ENCODE measurements around the gene FAM149B1. TPM values are rescaled to one million over a fixed set of nuclear protein-coding genes. Genes with fewer than 3 reads are reported as not detected.

FAM149B1 gene
- total RNA-seq, 1 donor from 2014 or later, result 11.4 TPM

GRCh38 chr10:73246646-73247508, 79.0 kb downstream of the FAM149B1 start, which contains the start of gene DNAJC9:
Gene DNAJC9 (minus strand): TSS chr10:73247255. CDS start chr10:73247189, 66 bp downstream.
- TF ChIP-seq, protein P1, sequence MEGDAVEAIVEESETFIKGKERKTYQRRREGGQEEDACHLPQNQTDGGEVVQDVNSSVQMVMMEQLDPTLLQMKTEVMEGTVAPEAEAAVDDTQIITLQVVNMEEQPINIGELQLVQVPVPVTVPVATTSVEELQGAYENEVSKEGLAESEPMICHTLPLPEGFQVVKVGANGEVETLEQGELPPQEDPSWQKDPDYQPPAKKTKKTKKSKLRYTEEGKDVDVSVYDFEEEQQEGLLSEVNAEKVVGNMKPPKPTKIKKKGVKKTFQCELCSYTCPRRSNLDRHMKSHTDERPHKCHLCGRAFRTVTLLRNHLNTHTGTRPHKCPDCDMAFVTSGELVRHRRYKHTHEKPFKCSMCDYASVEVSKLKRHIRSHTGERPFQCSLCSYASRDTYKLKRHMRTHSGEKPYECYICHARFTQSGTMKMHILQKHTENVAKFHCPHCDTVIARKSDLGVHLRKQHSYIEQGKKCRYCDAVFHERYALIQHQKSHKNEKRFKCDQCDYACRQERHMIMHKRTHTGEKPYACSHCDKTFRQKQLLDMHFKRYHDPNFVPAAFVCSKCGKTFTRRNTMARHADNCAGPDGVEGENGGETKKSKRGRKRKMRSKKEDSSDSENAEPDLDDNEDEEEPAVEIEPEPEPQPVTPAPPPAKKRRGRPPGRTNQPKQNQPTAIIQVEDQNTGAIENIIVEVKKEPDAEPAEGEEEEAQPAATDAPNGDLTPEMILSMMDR (IDR thresholded peaks at IDR 0.05; ENCODE audit: insufficient read depth, low read length, poor library complexity, severe bottlenecking), result peak; percentile 9
- Histone ChIP-seq H3K36me3 (ENCODE audit: control insufficient read depth, insufficient read depth, low read length) (no peaks in the 10 kb centered on the region), H3K4me3 (ENCODE audit: low read depth, low read length) (peak within 1 kb of the TSS; percentile 94), H3K27me3 (ENCODE audit: control insufficient read depth, insufficient read depth, low read length) (no peaks in the 10 kb centered on the region)
- DNase-seq (ENCODE audit: low read depth), result peak; percentile 68

GRCh38 chr10:73247509-73248258, 79.8 kb downstream of the FAM149B1 start:
- Histone ChIP-seq H3K27me3 (ENCODE audit: control insufficient read depth, insufficient read depth, low read length) (no peaks in the 10 kb centered on the region), H3K36me3 (ENCODE audit: control insufficient read depth, insufficient read depth, low read length) (no peaks in the 10 kb centered on the region), H3K4me3 (ENCODE audit: low read depth, low read length) (peak overlapping the region; percentile 94)
- no peak for DNase-seq (ENCODE audit: low read depth)
- TF ChIP-seq, protein P1 (IDR thresholded peaks at IDR 0.05; ENCODE audit: insufficient read depth, low read length, poor library complexity, severe bottlenecking), result no peak

DNA sequence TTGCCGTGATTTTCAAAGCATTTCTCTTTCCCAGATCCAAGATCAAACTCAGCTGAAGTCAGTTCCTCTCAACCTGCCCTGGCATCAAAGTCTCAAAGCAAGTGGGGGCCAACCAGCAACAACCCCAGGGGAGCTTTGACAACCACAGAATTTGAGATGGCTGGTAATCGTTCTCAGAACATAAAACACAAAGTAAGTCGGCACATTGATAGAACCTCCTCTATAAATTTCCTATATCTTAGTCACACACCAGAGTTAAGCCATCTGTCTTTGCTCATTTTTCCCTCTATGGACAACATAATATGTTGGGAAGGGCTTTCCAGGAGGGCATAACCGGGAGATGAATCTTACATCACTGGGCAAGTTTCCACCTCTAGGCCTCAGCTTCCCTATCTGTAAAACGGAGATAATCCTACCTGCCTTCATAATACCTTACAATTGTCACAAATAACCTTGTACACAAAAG, 80.4 kb downstream of the FAM149B1 start:
- H3K4me3 ChIP-seq (ENCODE audit: low read depth, low read length), result no peak overlapping the region
- H3K36me3 ChIP-seq (ENCODE audit: control insufficient read depth, insufficient read depth, low read length), result no peaks in the 10 kb centered on the region
- TF ChIP-seq, protein P1 (IDR thresholded peaks at IDR 0.05; ENCODE audit: insufficient read depth, low read length, poor library complexity, severe bottlenecking), result no peak
- no peak for DNase-seq (ENCODE audit: low read depth)
- H3K27me3 ChIP-seq (ENCODE audit: control insufficient read depth, insufficient read depth, low read length), result no peaks in the 10 kb centered on the region

DNA sequence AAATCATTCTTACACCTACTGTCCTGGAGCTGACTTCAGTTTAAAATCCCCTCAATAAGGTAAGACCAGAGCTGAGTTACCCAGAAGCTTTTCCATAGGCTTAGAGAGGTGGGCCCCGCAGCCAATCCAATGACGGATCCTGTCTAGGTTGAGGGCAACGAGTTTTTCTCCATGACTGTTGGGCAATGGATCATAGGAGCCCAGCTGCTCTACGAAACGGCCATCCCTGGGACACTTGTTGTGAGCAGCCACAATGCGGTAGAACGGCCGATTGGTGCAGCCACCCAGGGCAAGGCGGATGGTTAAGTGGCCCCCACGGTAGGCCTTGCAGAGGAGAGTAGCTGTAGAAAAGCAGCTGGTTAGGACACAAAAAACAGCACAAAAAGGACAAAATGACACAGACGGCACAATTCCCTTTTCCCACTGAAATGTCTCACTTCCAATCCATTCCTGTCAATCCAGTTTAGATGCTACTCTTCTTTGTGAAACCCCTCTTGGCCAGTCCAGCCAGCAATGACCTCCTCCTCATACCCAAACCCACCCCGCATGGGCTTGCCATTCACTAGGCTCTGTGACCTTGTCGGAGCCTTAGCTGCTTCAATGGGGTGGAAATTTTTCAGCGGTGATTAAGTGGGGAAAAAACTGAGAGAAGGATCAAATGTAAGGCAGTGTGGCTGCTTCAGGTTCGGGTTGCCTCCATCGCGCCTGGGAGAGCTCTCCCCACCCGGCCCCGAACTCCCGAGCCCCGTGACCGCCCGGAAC, 83.9 kb downstream of the FAM149B1 start:
- DNase-seq (ENCODE audit: low read depth), result no peak
- no peaks in the 10 kb centered on the region for H3K27me3 ChIP-seq (ENCODE audit: control insufficient read depth, insufficient read depth, low read length)
- TF ChIP-seq, protein P1 (IDR thresholded peaks at IDR 0.05; ENCODE audit: insufficient read depth, low read length, poor library complexity, severe bottlenecking), result no peak
- peak overlapping the region; percentile 72 for H3K4me3 ChIP-seq (ENCODE audit: low read depth, low read length)
- H3K36me3 ChIP-seq (ENCODE audit: control insufficient read depth, insufficient read depth, low read length), result no peaks in the 10 kb centered on the region

- peak within 1 kb of the TSS; percentile 72 for H3K4me3 ChIP-seq (ENCODE audit: low read depth, low read length)
- H3K36me3 ChIP-seq (ENCODE audit: control insufficient read depth, insufficient read depth, low read length), result no peaks in the 10 kb centered on the region
- TF ChIP-seq, protein P1 (IDR thresholded peaks at IDR 0.05; ENCODE audit: insufficient read depth, low read length, poor library complexity, severe bottlenecking), result no peak
- DNase-seq (ENCODE audit: low read depth), result peak; percentile 87
- no peaks in the 10 kb centered on the region for H3K27me3 ChIP-seq (ENCODE audit: control insufficient read depth, insufficient read depth, low read length)
These were observed 84.7 kb downstream of the FAM149B1 start, which contains the start of gene MRPS16 for GRCh38 chr10:73252445-73253224. Gene MRPS16 (minus strand): TSS chr10:73252644. CDS start chr10:73252482, 162 bp downstream.

Data from kidney epithelial cell (primary cell).